SK-N-SH (cell line): ENCODE data around the gene TMEM107. TPM values are rescaled to one million over a fixed set of nuclear protein-coding genes. Genes with fewer than 3 reads are reported as not detected.

ENCODE experiments used
- CTCF ChIA-PET: fragments of 300-600, 350-600 bp; formaldehyde crosslinking; extraction: SDS; loops from one replicate; lab custom pipeline; 2021; lab: Yijun Ruan, JAX
- POLR2A ChIA-PET: fragments of 350-600 bp; sonication (Branson Sonifier 250); formaldehyde crosslinking; extraction: SDS; loops from one replicate; lab custom pipeline; 2020; ENCODE audit warnings: antibody characterized with exemption, inconsistent platforms; lab: Yijun Ruan, JAX
- DNase-seq: peaks from one replicate; pipeline ENCODE4 v3.0.0; 2012
- H2AFZ ChIP-seq: fragments of 200-600 bp; sonication (generic); 2 replicates; pipeline ENCODE4 v1.8.1; 2016; ENCODE audit warnings: antibody characterized with exemption, mild to moderate bottlenecking, low read depth
- H3F3A ChIP-seq: fragments of 200-600 bp; sonication (generic); replicated peaks from 2 replicates; pipeline ENCODE3; 2016; ENCODE audit warnings: antibody characterized with exemption, mild to moderate bottlenecking; ENCODE audit not compliant: insufficient read depth
- H3K27ac ChIP-seq, 2 experiments: fragments of 200-500 bp in 1 of 2; fragments of 200-600 bp in 1 of 2; sonication (Bioruptor generic) in 1 of 2; sonication (generic), shearing (Covaris generic) in 1 of 2; 2 replicates each; pipeline versions ENCODE4 v1.5.1 to v1.6.1; 2014 to 2016; ENCODE audit warnings: low read depth in 2 of 2, inconsistent platforms in 1 of 2, low read length in 1 of 2, mild to moderate bottlenecking in 1 of 2, mixed read lengths in 1 of 2
- H3K27me3 ChIP-seq: fragments of 200-600 bp; sonication (generic), shearing (Covaris generic); 2 replicates; pipeline ENCODE4 v1.6.1; 2016; ENCODE audit warnings: mixed run types; ENCODE audit not compliant: insufficient read depth
- H3K36me3 ChIP-seq, 2 experiments: fragments of 200-500 bp in 1 of 2; fragments of 200-600 bp in 1 of 2; sonication (Bioruptor generic) in 1 of 2; sonication (generic) in 1 of 2; replicated peaks in 1 of 2; 2 replicates each; pipeline versions ENCODE3 to v1.5.1; 2014 to 2016; ENCODE audit warnings: low read length in 1 of 2, mild to moderate bottlenecking in 1 of 2; ENCODE audit not compliant: insufficient read depth in 2 of 2, control insufficient read depth in 1 of 2
- H3K4me1 ChIP-seq, 2 experiments: fragments of 200-500 bp in 1 of 2; fragments of 200-600 bp in 1 of 2; sonication (Bioruptor generic) in 1 of 2; sonication (generic), shearing (Covaris generic) in 1 of 2; 2 replicates each; pipeline versions ENCODE4 v1.5.1 to v1.6.1; 2014 to 2016; ENCODE audit warnings: low read depth in 1 of 2, low read length in 1 of 2, mixed run types in 1 of 2; ENCODE audit not compliant: insufficient read depth in 2 of 2, control insufficient read depth in 1 of 2
- H3K4me2 ChIP-seq: fragments of 200-600 bp; sonication (generic), shearing (Covaris generic); 2 replicates; pipeline ENCODE4 v1.6.1; 2017; ENCODE audit warnings: mixed run types
- H3K4me3 ChIP-seq, 2 experiments: fragments of 200-500 bp in 1 of 2; fragments of 200-600 bp in 1 of 2; sonication (Bioruptor generic) in 1 of 2; sonication (generic), shearing (Covaris generic) in 1 of 2; 2 replicates each; pipeline versions ENCODE4 v1.5.1 to v1.8.1; 2014 to 2016; ENCODE audit warnings: low read depth in 2 of 2, inconsistent platforms in 1 of 2, low read length in 1 of 2, mild to moderate bottlenecking in 1 of 2, mixed read lengths in 1 of 2, moderate library complexity in 1 of 2
- H3K79me2 ChIP-seq: fragments of 200-600 bp; sonication (generic); 2 replicates; pipeline ENCODE4 v1.8.1; 2017; ENCODE audit warnings: mild to moderate bottlenecking; ENCODE audit not compliant: insufficient read depth
- H3K9ac ChIP-seq: fragments of 200-600 bp; sonication (generic); 2 replicates; pipeline ENCODE4 v1.6.1; 2017; ENCODE audit warnings: mixed run types
- H3K9me2 ChIP-seq: fragments of 200-600 bp; sonication (generic); 2 replicates; pipeline ENCODE4 v1.6.1; 2017; ENCODE audit warnings: mixed run types
- H3K9me3 ChIP-seq: fragments of 200-600 bp; sonication (generic); 2 replicates; pipeline ENCODE4 v1.6.1; 2017; ENCODE audit warnings: mixed run types, mild to moderate bottlenecking, moderate library complexity
- H4K20me1 ChIP-seq: fragments of 200-600 bp; sonication (generic); 2 replicates; pipeline ENCODE4 v1.6.1; 2017; ENCODE audit warnings: mild to moderate bottlenecking, mixed run types; ENCODE audit not compliant: insufficient read depth
- EZH2phosphoT487 ChIP-seq: fragments of 200-600 bp; sonication (generic); IDR thresholded peaks from 2 replicates; pipeline ENCODE4 v1.6.1; 2017; ENCODE audit warnings: low read depth, mixed run types, mild to moderate bottlenecking, antibody characterized with exemption, moderate library complexity, borderline replicate concordance
- FOSL2 ChIP-seq: IDR thresholded peaks from 2 replicates; pipeline ENCODE4 v1.4.0; 2012; ENCODE audit warnings: low read depth, mild to moderate bottlenecking, moderate library complexity, borderline replicate concordance
- MEF2A ChIP-seq: IDR thresholded peaks from 2 replicates; pipeline ENCODE4 v1.4.0; 2012; ENCODE audit warnings: low read depth, borderline replicate concordance
- RAD21 ChIP-seq: IDR thresholded peaks from 2 replicates; pipeline ENCODE4 v1.6.1; 2012; ENCODE audit warnings: mild to moderate bottlenecking, low read length
- YY1 ChIP-seq: IDR thresholded peaks from 2 replicates; pipeline ENCODE4 v1.4.0; 2012; ENCODE audit warnings: low read depth, mild to moderate bottlenecking
- WGBS: methylation state at CpG from one replicate; pipeline ENCODE4 v1.1.6; 2017; ENCODE audit warnings: low lambda C conversion rate; 5-methylcytosine and 5-hydroxymethylcytosine counted together
- polyA plus RNA-seq, 3 experiments: library from polyadenylated mRNA; depleted of rRNA; stranded (reverse); fragments of >200 nt; gene quantifications; 2 replicates each; pipeline ENCODE4 v1.2.3, GENCODE V29; 2012
- TF ChIP-seq, protein P1 (sequence below): fragments of 150-350 bp; IDR thresholded peaks from 2 replicates; pipeline ENCODE4 v1.6.1; 2016; ENCODE audit warnings: mild to moderate bottlenecking, low read depth, low read length
- TF ChIP-seq, protein P2 (sequence below): IDR thresholded peaks from 2 replicates; pipeline ENCODE4; 2012

The TMEM107 gene
- polyA plus RNA-seq, 1 of the 3 experiments (the other 2 are of a cell fraction) = 18.6 TPM

DNA sequence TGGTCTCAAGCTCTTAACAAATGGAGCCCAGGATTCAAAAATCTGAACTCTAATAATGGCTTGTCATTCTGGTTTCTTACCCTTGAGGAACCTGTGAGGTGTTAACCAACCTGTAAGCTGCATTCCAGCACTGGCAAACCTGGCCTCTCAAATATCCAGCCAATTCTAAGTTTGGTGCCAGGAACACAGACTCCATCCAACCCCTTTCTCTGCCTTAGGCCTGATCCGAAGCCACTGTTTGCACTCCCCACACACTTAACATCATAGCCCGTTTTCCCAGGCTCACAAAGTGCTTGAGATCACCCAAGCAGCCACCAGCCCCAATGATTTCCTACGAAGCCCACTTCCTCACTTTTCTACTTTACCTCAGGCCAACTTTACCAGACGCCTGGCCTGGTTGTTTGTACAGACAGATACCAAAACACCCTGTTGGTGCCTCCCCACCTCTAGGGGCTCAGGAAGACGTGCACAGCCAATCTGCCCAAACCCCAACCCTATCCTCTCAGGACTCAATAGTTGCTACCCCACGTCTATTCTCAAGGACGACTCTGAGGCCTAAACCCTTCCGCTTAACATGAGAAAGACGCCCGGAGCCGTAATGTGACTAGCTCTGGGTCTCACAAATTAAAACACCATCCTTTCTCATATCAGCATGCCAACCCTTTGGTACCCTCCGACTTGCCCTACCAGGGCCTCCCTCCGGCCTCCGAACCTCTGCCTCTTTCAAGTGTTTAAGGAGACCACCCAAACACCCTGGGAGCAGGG lies 20.8 kb downstream of the TMEM107 start:
- H3K36me3 ChIP-seq = peaks cover 10 to 12% of the 10 kb centered on the region in 2 experiments
- TF ChIP-seq, protein P1, sequence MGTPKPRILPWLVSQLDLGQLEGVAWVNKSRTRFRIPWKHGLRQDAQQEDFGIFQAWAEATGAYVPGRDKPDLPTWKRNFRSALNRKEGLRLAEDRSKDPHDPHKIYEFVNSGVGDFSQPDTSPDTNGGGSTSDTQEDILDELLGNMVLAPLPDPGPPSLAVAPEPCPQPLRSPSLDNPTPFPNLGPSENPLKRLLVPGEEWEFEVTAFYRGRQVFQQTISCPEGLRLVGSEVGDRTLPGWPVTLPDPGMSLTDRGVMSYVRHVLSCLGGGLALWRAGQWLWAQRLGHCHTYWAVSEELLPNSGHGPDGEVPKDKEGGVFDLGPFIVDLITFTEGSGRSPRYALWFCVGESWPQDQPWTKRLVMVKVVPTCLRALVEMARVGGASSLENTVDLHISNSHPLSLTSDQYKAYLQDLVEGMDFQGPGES = no peak
- TF ChIP-seq, protein P2, sequence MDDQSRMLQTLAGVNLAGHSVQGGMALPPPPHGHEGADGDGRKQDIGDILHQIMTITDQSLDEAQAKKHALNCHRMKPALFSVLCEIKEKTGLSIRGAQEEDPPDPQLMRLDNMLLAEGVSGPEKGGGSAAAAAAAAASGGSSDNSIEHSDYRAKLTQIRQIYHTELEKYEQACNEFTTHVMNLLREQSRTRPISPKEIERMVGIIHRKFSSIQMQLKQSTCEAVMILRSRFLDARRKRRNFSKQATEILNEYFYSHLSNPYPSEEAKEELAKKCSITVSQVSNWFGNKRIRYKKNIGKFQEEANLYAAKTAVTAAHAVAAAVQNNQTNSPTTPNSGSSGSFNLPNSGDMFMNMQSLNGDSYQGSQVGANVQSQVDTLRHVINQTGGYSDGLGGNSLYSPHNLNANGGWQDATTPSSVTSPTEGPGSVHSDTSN = no peak
- TF ChIP-seq YY1 (no peak), EZH2phosphoT487 (no peak)
- TF ChIP-seq, all 33 proteins: peak for 0
- no peaks in the 10 kb centered on the region for H3K9me2 ChIP-seq
- H3K4me2 ChIP-seq = peak overlapping the region; percentile 95
- no peak overlapping the region; the same call in 1 of the 2 replicates for H2AFZ ChIP-seq
- no peaks in the 10 kb centered on the region for H3K27me3 ChIP-seq
- ChIA-PET CTCF (interaction anchor here (1.1 to 9.4 kb wide), 5 partner anchors 18 to 45 kb away, joined by 4 to 98 read pairs (median 12); no protein-coding TSS in a partner anchor), POLR2A (interaction anchor here (1.5 to 2.1 kb wide), 3 partner anchors 18 to 33 kb away, joined by 4 to 13 read pairs (median 5); no protein-coding TSS in a partner anchor)
- H3K79me2 ChIP-seq = peaks cover 34% of the 10 kb centered on the region
- peak overlapping the region; percentile 54 to 78 for H3K4me3 ChIP-seq
- H3K9me3 ChIP-seq = no peaks in the 10 kb centered on the region
- 61% methylated on average over 14 of the region's 14 CpGs for WGBS
- DNase-seq = no peak
- H3K9ac ChIP-seq = peak overlapping the region; percentile 98
- H3K27ac ChIP-seq = peak overlapping the region in 1 of 2 experiments; percentile 95; a peak in 2 of 4 replicates
- H3K4me1 ChIP-seq = peaks cover 34 to 48% of the 10 kb centered on the region in 2 experiments; a peak in 3 of 4 replicates
- peaks cover 5% of the 10 kb centered on the region; the same call in 1 of the 2 replicates for H4K20me1 ChIP-seq
- H3F3A ChIP-seq = peaks cover 38% of the 10 kb centered on the region

DNA sequence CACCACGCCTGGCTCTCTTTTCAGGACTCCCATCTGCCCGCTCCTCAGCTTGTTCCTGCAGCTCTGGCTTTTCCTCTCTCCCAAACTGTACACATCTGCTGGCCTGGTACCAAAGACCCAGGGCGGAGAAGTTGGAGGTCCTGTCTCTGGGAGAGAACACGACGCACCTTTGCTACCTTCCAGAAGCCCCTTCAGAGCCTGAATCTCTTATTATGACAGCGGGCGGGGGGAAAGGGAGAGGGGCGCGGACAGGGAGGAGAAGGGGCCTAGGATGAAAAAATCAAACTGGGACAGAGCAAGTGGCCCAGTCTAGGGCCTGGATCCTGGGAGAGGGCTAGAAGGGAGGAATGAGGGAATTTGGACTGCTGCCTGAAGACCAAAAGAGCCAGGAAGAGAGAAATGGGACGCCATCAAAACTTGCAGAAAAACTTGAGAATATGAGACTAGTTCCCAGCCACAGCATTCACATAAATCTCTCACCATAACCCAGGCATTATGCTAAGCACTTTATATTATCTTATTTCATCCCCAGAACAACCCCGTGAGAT lies 21.5 kb downstream of the TMEM107 start:
- H3K27me3 ChIP-seq = no peaks in the 10 kb centered on the region
- H3K9me3 ChIP-seq = no peaks in the 10 kb centered on the region
- no peaks in the 10 kb centered on the region for H3K9me2 ChIP-seq
- H2AFZ ChIP-seq = no peak overlapping the region
- peaks cover 10 to 15% of the 10 kb centered on the region in 2 experiments for H3K36me3 ChIP-seq
- H3K4me2 ChIP-seq = peak overlapping the region; percentile 95
- POLR2A ChIA-PET = interaction anchor here (1.1 kb wide), 1 partner anchor 19 kb away, joined by 4 read pairs; no protein-coding TSS in a partner anchor
- 77% methylated on average over 11 of the region's 11 CpGs for WGBS
- CTCF ChIA-PET = interaction anchor here (1.0 to 9.4 kb wide), 3 partner anchors 17 to 75 kb away, joined by 3 to 98 read pairs (median 7); no protein-coding TSS in a partner anchor
- no peak for TF ChIP-seq FOSL2
- no peak for TF ChIP-seq RAD21
- TF ChIP-seq MEF2A = no peak
- H3K4me3 ChIP-seq = peak overlapping the region; percentile 3 to 4; a peak in 2 of 4 replicates
- peaks cover 33% of the 10 kb centered on the region for H3F3A ChIP-seq
- H3K79me2 ChIP-seq = peaks cover 33% of the 10 kb centered on the region
- peaks cover 9% of the 10 kb centered on the region; the same call in 1 of the 2 replicates for H4K20me1 ChIP-seq
- peak overlapping the region; percentile 65 to 95 for H3K27ac ChIP-seq
- peaks cover 36 to 50% of the 10 kb centered on the region in 2 experiments; a peak in 3 of 4 replicates for H3K4me1 ChIP-seq
- H3K9ac ChIP-seq = peak overlapping the region; percentile 98
- no peak for DNase-seq
